Hepatocyte (in vitro differentiated cells): ENCODE data around the gene GBX1. TPM values are rescaled to one million over a fixed set of nuclear protein-coding genes. Genes with fewer than 3 reads are reported as not detected.

ENCODE experiments used
- DNase-seq: peaks from one replicate; pipeline ENCODE4 v3.0.0-alpha.2; 2016; ENCODE audit warnings: low spot score
- H2AFZ ChIP-seq: fragments of 200-600 bp; sonication (generic); 2 replicates; pipeline ENCODE4 v1.6.0; 2016; ENCODE audit warnings: antibody characterized with exemption, mild to moderate bottlenecking
- H3K27ac ChIP-seq: fragments of 200-600 bp; sonication (generic); 2 replicates; pipeline ENCODE4 v1.5.1; 2016; ENCODE audit warnings: mild to moderate bottlenecking
- H3K27me3 ChIP-seq: fragments of 200-600 bp; sonication (generic); 2 replicates; pipeline ENCODE4 v1.6.1; 2016
- H3K36me3 ChIP-seq: fragments of 200-600 bp; sonication (generic); replicated peaks from 2 replicates; pipeline ENCODE4 v1.5.1; 2016; ENCODE audit warnings: low read depth; ENCODE audit not compliant: insufficient read depth
- H3K4me1 ChIP-seq: fragments of 200-600 bp; sonication (generic); 2 replicates; pipeline ENCODE4 v1.5.1; 2016; ENCODE audit warnings: mild to moderate bottlenecking, moderate library complexity; ENCODE audit not compliant: insufficient read depth
- H3K4me2 ChIP-seq: fragments of 200-600 bp; sonication (generic); 2 replicates; pipeline ENCODE4 v1.6.0; 2016
- H3K4me3 ChIP-seq: fragments of 200-600 bp; sonication (generic); 2 replicates; pipeline ENCODE4 v1.5.1; 2016; ENCODE audit warnings: mild to moderate bottlenecking
- H3K79me2 ChIP-seq: fragments of 200-600 bp; sonication (generic); 2 replicates; pipeline ENCODE4 v1.6.0; 2017; ENCODE audit warnings: mild to moderate bottlenecking
- H3K9me2 ChIP-seq: fragments of 200-600 bp; sonication (generic); replicated peaks from 2 replicates; pipeline ENCODE4 v1.6.0; 2017; ENCODE audit warnings: mild to moderate bottlenecking; ENCODE audit not compliant: insufficient read depth
- H3K9me3 ChIP-seq: fragments of 200-600 bp; sonication (generic); 2 replicates; pipeline ENCODE4 v1.5.1; 2016; ENCODE audit warnings: low read depth, mild to moderate bottlenecking
- H4K20me1 ChIP-seq: fragments of 200-600 bp; sonication (generic); 2 replicates; pipeline ENCODE4 v1.6.0; 2016; ENCODE audit warnings: mild to moderate bottlenecking; ENCODE audit not compliant: insufficient read depth, poor library complexity, severe bottlenecking
- CTCF ChIP-seq: fragments of 200-600 bp; sonication (generic); IDR thresholded peaks from 2 replicates; pipeline ENCODE4 v1.5.1; 2016; ENCODE audit warnings: antibody characterized with exemption, mild to moderate bottlenecking; ENCODE audit not compliant: poor library complexity
- EZH2 ChIP-seq: fragments of 200-600 bp; sonication (generic); IDR thresholded peaks from 2 replicates; pipeline ENCODE4 v1.6.1; 2016; ENCODE audit warnings: antibody characterized with exemption, mild to moderate bottlenecking, borderline replicate concordance
- EZH2phosphoT487 ChIP-seq: fragments of 200-600 bp; sonication (generic); IDR thresholded peaks from one replicate; pipeline ENCODE4 v1.6.1; 2018; ENCODE audit warnings: antibody characterized with exemption, mild to moderate bottlenecking, low read depth, moderate library complexity; ENCODE audit not compliant: unreplicated experiment, severe bottlenecking
- WGBS: methylation state at CpG from one replicate; pipeline ENCODE4 v1.1.6; 2016; ENCODE audit warnings: low lambda C conversion rate; ENCODE audit errors: missing lambda C conversion rate; 5-methylcytosine and 5-hydroxymethylcytosine counted together
- polyA plus RNA-seq: library from polyadenylated mRNA; unstranded; fragments of >200 nt; fragmentation: Nextera tagmentation; extraction: Ambion mirVana; gene quantifications from 2 replicates; pipeline ENCODE4 v1.2.1, GENCODE V29; 2016
- total RNA-seq: library from RNA; depleted of rRNA; stranded (reverse); fragments of >200 nt; gene quantifications from 2 replicates; pipeline ENCODE4 v1.2.3, GENCODE V29; 2014

The GBX1 gene
- total and polyA plus RNA-seq, 2 experiments from 2014 or later: not detected

- Histone ChIP-seq H4K20me1 (no peaks in the 10 kb centered on the region), H3K79me2 (no peaks in the 10 kb centered on the region), H3K9me2 (no peaks in the 10 kb centered on the region), H3K4me2 (no peak overlapping the region), H3K27me3 (peaks cover 31% of the 10 kb centered on the region), H2AFZ (no peak overlapping the region), H3K9me3 (no peaks in the 10 kb centered on the region), H3K27ac (no peak overlapping the region), H3K36me3 (no peaks in the 10 kb centered on the region), H3K4me1 (no peaks in the 10 kb centered on the region), H3K4me3 (no peak overlapping the region)
- TF ChIP-seq CTCF (no peak), EZH2 (no peak), EZH2phosphoT487 (no peak)
- DNase-seq: no peak
- 70% methylated on average over 6 of the region's 6 CpGs for WGBS
Observed at GRCh38 chr7:151152643-151153513, 14.6 kb downstream of the GBX1 start.

- H3K27ac ChIP-seq: no peak overlapping the region
- H2AFZ ChIP-seq: no peak overlapping the region
- no peaks in the 10 kb centered on the region for H3K79me2 ChIP-seq
- no peaks in the 10 kb centered on the region for H3K9me2 ChIP-seq
- no peaks in the 10 kb centered on the region for H3K36me3 ChIP-seq
- no peak for DNase-seq
- TF ChIP-seq CTCF (no peak), EZH2phosphoT487 (no peak), EZH2 (no peak)
- H3K4me3 ChIP-seq: no peak overlapping the region
- no peaks in the 10 kb centered on the region for H3K9me3 ChIP-seq
- no peak overlapping the region for H3K4me2 ChIP-seq
- WGBS: 79% methylated on average over 3 of the region's 3 CpGs
- H3K4me1 ChIP-seq: no peaks in the 10 kb centered on the region
- no peaks in the 10 kb centered on the region for H4K20me1 ChIP-seq
- peaks cover 21% of the 10 kb centered on the region for H3K27me3 ChIP-seq
Observed at GRCh38 chr7:151150388-151150787, 17.1 kb downstream of the GBX1 start.

- DNase-seq: no peak
- Histone ChIP-seq H3K27ac (no peak overlapping the region), H3K4me1 (no peaks in the 10 kb centered on the region), H3K4me2 (no peak overlapping the region), H3K27me3 (peaks cover 21% of the 10 kb centered on the region), H3K79me2 (no peaks in the 10 kb centered on the region), H3K9me2 (no peaks in the 10 kb centered on the region), H3K9me3 (no peaks in the 10 kb centered on the region), H3K36me3 (no peaks in the 10 kb centered on the region), H4K20me1 (no peaks in the 10 kb centered on the region), H2AFZ (no peak overlapping the region), H3K4me3 (no peak overlapping the region)
- TF ChIP-seq CTCF (no peak), EZH2phosphoT487 (no peak), EZH2 (no peak)
- 75% methylated on average over 22 of the region's 22 CpGs for WGBS
Observed at GRCh38 chr7:151148319-151149259, 18.9 kb downstream of the GBX1 start.
